Psoas muscle (tissue), 8 donors: Measurements from ENCODE around the gene KIF3A. TPM values are rescaled to one million over a fixed set of nuclear protein-coding genes. Genes with fewer than 3 reads are reported as not detected.
A peak's percentile ranks its signal among the peaks of the same experiment; 100 is the strongest.

Source experiments
- ATAC-seq, 4 donors: fragments of 200-7000 bp; cut with Tn5 transposase; one replicate each; pipeline ENCODE4 v1.9.1; 2020; ENCODE audit warnings: moderate library complexity in 3 of 4, mild to moderate bottlenecking in 2 of 4
- DNase-seq, 2 donors: peaks; one replicate each; pipeline ENCODE4 v3.0.0-alpha.2; 2020
- H3K27ac ChIP-seq: fragments of 200-600 bp; one replicate; pipeline ENCODE4 v1.8.0; 2022
- H3K27me3 ChIP-seq, 3 donors: fragments of 200-600 bp in 1 of 3; one replicate each; pipeline versions ENCODE4 v1.6.1 to v1.8.0; 2013 to 2022; ENCODE audit warnings: low read length in 2 of 3, mild to moderate bottlenecking in 2 of 3, moderate library complexity in 1 of 3; ENCODE audit not compliant: insufficient read depth in 3 of 3
- H3K36me3 ChIP-seq, 2 donors: fragments of 200-600 bp in 1 of 2; one replicate each; pipeline versions ENCODE4 v1.6.1 to v1.8.0; 2013 to 2022; ENCODE audit warnings: low read depth in 1 of 2, mild to moderate bottlenecking in 1 of 2, moderate library complexity in 1 of 2; ENCODE audit not compliant: insufficient read depth in 1 of 2
- H3K4me1 ChIP-seq: fragments of 200-600 bp; one replicate; pipeline ENCODE4 v1.8.0; 2022
- H3K4me3 ChIP-seq: fragments of 200-600 bp; one replicate; pipeline ENCODE4 v1.8.0; 2022; ENCODE audit warnings: mild to moderate bottlenecking
- H3K9me3 ChIP-seq: fragments of 200-600 bp; one replicate; pipeline ENCODE4 v1.8.0; 2022
- WGBS, 3 donors: extraction: QIAGEN DNeasy Blood & Tissue Kit; methylation state at CpG; one replicate each; pipeline versions ENCODE4 v1.1.6 to v1.1.7; 2013; 5-methylcytosine and 5-hydroxymethylcytosine counted together
- intact Hi-C, 2 donors: fragments of 100-400 bp; cut with DNase I; formaldehyde crosslinking; loops; one replicate each; pipeline versions ENCODE4 v1.11.0 to v1.14.2; 2022
- polyA plus RNA-seq, 3 donors: library from polyadenylated mRNA; stranded (reverse); fragments of 200-250 nt; gene quantifications; one replicate each; pipeline ENCODE4 v1.2.3, GENCODE V29; 2013
- total RNA-seq, 4 donors: library from RNA; stranded (reverse); fragmentation: NEBNext Ultra II Directional in 2 of 4; extraction: Animal tissue kit (Norgen Biotek cat#: 25700) in 2 of 4; gene quantifications; one replicate each; pipeline versions ENCODE4 v1.2.1 to v1.2.4, GENCODE V29; 2021 to 2023
- TF ChIP-seq, protein P1 (sequence below): fragments of 200-600 bp; IDR thresholded peaks from one replicate; pipeline ENCODE4 v1.8.0; 2022; ENCODE audit warnings: antibody characterized with exemption
- donor health status: healthy with polysubstance abuse.
- donor health status: DM: no; HTN: no; CAD: no; lungs with moderate emphysema.
- donor health status: Bipolar disorder and iron deficiency.
- donor health status: healthy.
- donor health status: DM: yes; HTN: yes; CAD: no.
- donor health status: DM: no; HTN: no; CAD: no.
- donor health status: DM: no; HTN: no; CAD: no.
- donor health status: DM: yes; HTN: yes; CAD: no.

KIF3A gene
- total and polyA plus RNA-seq, 7 donors: 2.5 to 8.0 (median 4.3) TPM

DNA sequence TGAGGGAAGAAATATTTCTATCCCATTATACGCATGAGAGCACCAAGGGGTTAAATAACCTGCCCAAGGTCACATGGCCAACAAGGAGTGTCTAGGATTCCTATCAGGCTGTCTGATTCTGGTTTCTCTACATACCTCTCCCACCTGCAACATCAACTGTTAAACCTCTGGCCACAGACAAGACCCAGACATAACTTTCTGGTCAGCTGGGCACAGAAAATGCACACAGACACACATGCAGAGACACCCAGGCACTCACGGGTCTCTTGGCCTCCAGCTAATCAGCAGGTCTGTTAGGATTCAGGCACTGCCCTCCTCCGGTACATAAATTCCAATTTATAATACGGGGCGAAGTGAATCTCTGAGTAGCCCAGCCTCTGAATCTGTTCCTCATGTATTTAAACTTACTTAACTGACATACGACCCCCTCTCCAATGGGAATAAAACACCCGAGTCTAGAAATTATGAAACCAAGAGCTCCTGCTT, 38.2 kb upstream of the KIF3A start:
- TF ChIP-seq, protein P1, sequence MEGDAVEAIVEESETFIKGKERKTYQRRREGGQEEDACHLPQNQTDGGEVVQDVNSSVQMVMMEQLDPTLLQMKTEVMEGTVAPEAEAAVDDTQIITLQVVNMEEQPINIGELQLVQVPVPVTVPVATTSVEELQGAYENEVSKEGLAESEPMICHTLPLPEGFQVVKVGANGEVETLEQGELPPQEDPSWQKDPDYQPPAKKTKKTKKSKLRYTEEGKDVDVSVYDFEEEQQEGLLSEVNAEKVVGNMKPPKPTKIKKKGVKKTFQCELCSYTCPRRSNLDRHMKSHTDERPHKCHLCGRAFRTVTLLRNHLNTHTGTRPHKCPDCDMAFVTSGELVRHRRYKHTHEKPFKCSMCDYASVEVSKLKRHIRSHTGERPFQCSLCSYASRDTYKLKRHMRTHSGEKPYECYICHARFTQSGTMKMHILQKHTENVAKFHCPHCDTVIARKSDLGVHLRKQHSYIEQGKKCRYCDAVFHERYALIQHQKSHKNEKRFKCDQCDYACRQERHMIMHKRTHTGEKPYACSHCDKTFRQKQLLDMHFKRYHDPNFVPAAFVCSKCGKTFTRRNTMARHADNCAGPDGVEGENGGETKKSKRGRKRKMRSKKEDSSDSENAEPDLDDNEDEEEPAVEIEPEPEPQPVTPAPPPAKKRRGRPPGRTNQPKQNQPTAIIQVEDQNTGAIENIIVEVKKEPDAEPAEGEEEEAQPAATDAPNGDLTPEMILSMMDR: no peak
- no peaks in the 10 kb centered on the region for H3K36me3 ChIP-seq
- DNase-seq: no peak
- H3K27ac ChIP-seq: no peak overlapping the region
- no peaks in the 10 kb centered on the region for H3K27me3 ChIP-seq
- H3K4me1 ChIP-seq: peaks cover 6% of the 10 kb centered on the region
- peak overlapping the region; percentile 94 for H3K4me3 ChIP-seq
- 52 to 72% (median 55%) methylated on average over 7 of the region's 7 CpGs for WGBS, 3 donors
- no peak for ATAC-seq
- no peaks in the 10 kb centered on the region for H3K9me3 ChIP-seq
- intact Hi-C loops: no loop called here

DNA sequence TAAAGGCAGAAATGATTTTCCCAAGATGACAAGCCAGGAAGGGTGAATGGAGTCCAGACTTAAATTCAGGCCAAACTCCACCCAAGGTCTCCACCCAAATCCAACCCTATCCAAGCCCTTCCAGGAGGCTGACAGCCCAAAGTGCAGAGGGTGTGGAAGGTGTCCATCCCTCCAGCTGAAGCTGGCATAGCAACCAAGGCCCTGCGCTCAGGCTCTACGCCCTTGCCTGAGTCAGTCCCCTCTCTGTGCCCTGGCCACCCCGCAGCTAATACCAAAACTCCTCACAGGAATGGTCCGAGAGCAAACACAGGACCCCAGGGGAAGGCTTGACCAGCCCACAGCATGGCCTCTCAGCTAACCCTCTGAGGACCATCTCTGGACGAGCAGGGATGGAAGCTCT, 37.5 kb upstream of the KIF3A start:
- no peak overlapping the region for H3K27ac ChIP-seq
- TF ChIP-seq, protein P1: no peak
- intact Hi-C loops: no loop called here
- 56 to 81% (median 63%) methylated on average over 5 of the region's 5 CpGs for WGBS, 3 donors
- H3K9me3 ChIP-seq: no peaks in the 10 kb centered on the region
- H3K27me3 ChIP-seq: no peaks in the 10 kb centered on the region
- ATAC-seq (no peak), DNase-seq (peak in 1 of 2 donors; percentile 33)
- peak overlapping the region; percentile 94 for H3K4me3 ChIP-seq
- peaks cover 6% of the 10 kb centered on the region for H3K4me1 ChIP-seq
- no peaks in the 10 kb centered on the region for H3K36me3 ChIP-seq

DNA sequence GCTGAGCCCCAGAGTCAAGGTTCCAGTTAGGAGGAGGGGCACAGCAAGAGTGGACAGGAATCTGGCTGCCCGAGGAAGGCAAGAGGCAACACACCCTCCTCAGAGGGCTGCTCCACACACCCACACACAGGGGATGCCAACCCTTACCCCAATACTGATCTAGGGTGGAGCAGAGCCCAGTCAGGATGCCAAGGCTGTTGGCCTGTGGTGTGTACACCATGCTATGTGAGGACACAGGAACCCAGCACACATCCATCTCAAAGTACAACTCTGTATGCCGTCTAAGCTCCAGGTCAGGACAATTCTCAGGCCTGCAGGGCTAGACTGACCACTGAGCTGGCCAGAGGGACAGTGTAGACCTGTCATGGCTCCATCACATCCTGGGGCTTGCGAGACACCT, 37.1 kb upstream of the KIF3A start:
- DNase-seq (no peak), ATAC-seq (no peak)
- 41 to 64% (median 44%) methylated on average over 3 of the region's 3 CpGs for WGBS, 3 donors
- H3K4me1 ChIP-seq: peaks cover 6% of the 10 kb centered on the region
- intact Hi-C loops: no loop called here
- no peak overlapping the region for H3K27ac ChIP-seq
- TF ChIP-seq, protein P1: no peak
- H3K9me3 ChIP-seq: no peaks in the 10 kb centered on the region
- H3K36me3 ChIP-seq: no peaks in the 10 kb centered on the region
- no peak overlapping the region for H3K4me3 ChIP-seq
- H3K27me3 ChIP-seq: no peaks in the 10 kb centered on the region

DNA sequence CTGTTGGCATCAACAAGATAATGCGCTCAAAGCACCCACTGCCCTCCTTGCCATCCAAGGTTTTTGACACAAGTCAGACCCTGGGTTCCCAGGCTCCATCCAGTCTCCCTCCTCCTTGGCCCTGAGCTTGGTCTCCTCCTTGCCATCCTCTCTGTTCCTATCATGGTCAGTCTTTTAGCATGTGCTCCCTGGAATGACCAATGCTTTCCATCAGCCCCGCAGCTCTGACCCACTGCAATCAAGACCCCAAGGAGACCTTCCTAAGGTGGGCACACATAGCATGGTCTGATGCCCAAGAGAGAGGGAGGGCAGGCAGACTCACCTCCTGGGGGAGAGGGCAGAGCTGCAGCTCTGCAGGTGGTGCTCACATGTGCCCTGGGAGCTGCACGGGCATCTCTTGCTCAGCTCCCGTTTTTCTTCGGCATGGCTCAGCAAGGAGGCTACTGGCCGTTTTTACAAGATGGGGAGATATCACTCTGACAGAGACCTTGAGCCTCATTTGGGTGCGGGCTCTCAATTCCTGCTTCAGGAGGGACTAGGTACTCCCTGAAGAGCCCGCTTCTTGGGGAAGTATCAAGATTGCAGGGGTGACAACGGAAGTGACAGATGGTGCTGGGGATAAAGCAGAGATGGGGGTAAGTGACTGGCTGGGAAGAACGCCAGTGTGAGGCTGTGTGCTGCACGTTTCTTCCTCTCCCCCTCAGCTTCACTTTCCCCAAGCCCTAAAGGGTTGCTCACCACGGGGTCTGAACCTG, 36.4 kb upstream of the KIF3A start:
- no peaks in the 10 kb centered on the region for H3K27me3 ChIP-seq
- H3K9me3 ChIP-seq: no peaks in the 10 kb centered on the region
- WGBS, 3 donors: 62 to 67% (median 65%) methylated on average over 12 of the region's 12 CpGs
- no peak overlapping the region for H3K27ac ChIP-seq
- ATAC-seq (no peak), DNase-seq (no peak)
- intact Hi-C loops: no loop called here
- no peaks in the 10 kb centered on the region for H3K36me3 ChIP-seq
- H3K4me3 ChIP-seq: no peak overlapping the region
- TF ChIP-seq, protein P1: no peak
- H3K4me1 ChIP-seq: peaks cover 6% of the 10 kb centered on the region
